ENCODE data around the gene ANKRD63. TPM values are rescaled to one million over a fixed set of nuclear protein-coding genes. Genes with fewer than 3 reads are reported as not detected.

The ANKRD63 gene
- total and polyA plus RNA-seq, 2 of the 8 experiments (the other 6 are each of a cell fraction or from before 2014, with no cell fraction given): 0.18 to 0.26 TPM

GRCh38 chr15:40275954-40276353, 6.9 kb downstream of the ANKRD63 start:
- no peak overlapping the region for H3K4me2 ChIP-seq (ENCODE audit: insufficient read depth in 1 of 2, low read depth in 2 of 2, low read length in 2 of 2)
- no peak overlapping the region for H3K23ac ChIP-seq (ENCODE audit: insufficient read length)
- DNase-seq (ENCODE audit: low read depth in 1 of 2, low spot score in 2 of 2) (no peak), FAIRE-seq (no peak)
- no peak overlapping the region for H3K56ac ChIP-seq (replicated peaks; ENCODE audit: insufficient read length, low read depth, low read length)
- H3K79me2 ChIP-seq (ENCODE audit: control insufficient read depth in 1 of 2, insufficient read depth in 2 of 2, low read length in 2 of 2): no peaks in the 10 kb centered on the region
- H4K5ac ChIP-seq (ENCODE audit: insufficient read length, low read depth, low read length): no peak overlapping the region
- no peak overlapping the region for H4K8ac ChIP-seq (ENCODE audit: extremely low read depth, insufficient read depth, low read length)
- H4K20me1 ChIP-seq (replicated peaks in 1 of 2; ENCODE audit: control insufficient read depth in 1 of 2, insufficient read depth in 2 of 2, low read length in 2 of 2): no peaks in the 10 kb centered on the region
- ChIA-PET CTCF (ENCODE audit: partially characterized antibody) (interaction anchor here (0.6 to 27.9 kb wide), 10 partner anchors 9 to 232 kb away, joined by 4 to 1340 read pairs (median 138); partner anchors contain the start of genes ANKRD63, BMF, CCDC9B and INAFM2), POLR2A (ENCODE audit: partially characterized antibody) (interaction anchor here (1.5 to 2.0 kb wide), 2 partner anchors 24 to 37 kb away, joined by 5 to 7 read pairs; partner anchors contain the start of gene PAK6)
- H2BK15ac ChIP-seq (ENCODE audit: low read length): no peak overlapping the region
- H3K14ac ChIP-seq (ENCODE audit: insufficient read length): no peak overlapping the region
- H3K27ac ChIP-seq (ENCODE audit: low read depth, low read length): no peak overlapping the region
- no peak overlapping the region for H2AK5ac ChIP-seq (ENCODE audit: low read depth, low read length)
- no peak overlapping the region for H3K4me3 ChIP-seq (ENCODE audit: extremely low read depth in 1 of 4, insufficient read depth in 2 of 4, low read depth in 3 of 4, low read length in 4 of 4)
- H3K4me1 ChIP-seq (replicated peaks in 1 of 4; ENCODE audit: control insufficient read depth in 3 of 4, insufficient read depth in 4 of 4, low read length in 3 of 4): peaks cover 4 to 12% (median 7%) of the 10 kb centered on the region in 4 experiments
- no peaks in the 10 kb centered on the region for H3K36me3 ChIP-seq (ENCODE audit: control insufficient read depth in 2 of 4, insufficient read depth in 4 of 4, low read length in 3 of 4)
- no peak overlapping the region for H2BK5ac ChIP-seq (ENCODE audit: low read depth, low read length)
- no peaks in the 10 kb centered on the region for H3K9me3 ChIP-seq (ENCODE audit: insufficient read depth in 2 of 2, low read depth in 1 of 2, low read length in 1 of 2)
- no peak overlapping the region for H2BK20ac ChIP-seq (ENCODE audit: low read length)
- H3K79me1 ChIP-seq (ENCODE audit: low read depth, low read length): no peaks in the 10 kb centered on the region
- H3K18ac ChIP-seq (ENCODE audit: extremely low read depth, low read length): no peak overlapping the region
- peaks cover 6 to 21% (median 13%) of the 10 kb centered on the region in 4 experiments; a peak in 6 of 7 replicates for H3K27me3 ChIP-seq (replicated peaks in 1 of 4; ENCODE audit: control insufficient read depth in 3 of 4, extremely low read depth in 1 of 4, insufficient read depth in 3 of 4, low read length in 3 of 4)
- H4K91ac ChIP-seq (replicated peaks; ENCODE audit: insufficient read length, low read length): no peak overlapping the region
- H2BK12ac ChIP-seq (ENCODE audit: low read depth, low read length): no peak overlapping the region
- H3K9ac ChIP-seq (replicated peaks in 1 of 4; ENCODE audit: extremely low read depth in 1 of 4, low read depth in 3 of 4, low read length in 3 of 4): no peak overlapping the region
- H3K23me2 ChIP-seq (ENCODE audit: low read depth, low read length): no peaks in the 10 kb centered on the region
- H2AFZ ChIP-seq (ENCODE audit: low read length): no peak overlapping the region
- H3K4ac ChIP-seq (replicated peaks; ENCODE audit: insufficient read length, low read depth, low read length): no peak overlapping the region
- WGBS, 2 experiments (ENCODE audit: extremely low coverage in 1 of 2, insufficient coverage in 1 of 2, insufficient read length in 1 of 2, insufficient replicate concordance in 2 of 2, low coverage in 1 of 2, low lambda C conversion rate in 2 of 2, missing lambda C conversion rate in 1 of 2): 88% methylated on average over 7 of the region's 7 CpGs; no CpG with 5 or more reads in 1 of the 2 experiments
- H2BK120ac ChIP-seq (replicated peaks; ENCODE audit: low read depth, low read length): no peak overlapping the region
- TF ChIP-seq SUZ12 (IDR thresholded peaks at IDR 0.05; ENCODE audit: low read length) (no peak), POU5F1 (IDR thresholded peaks at IDR 0.05; ENCODE audit: low read depth, low read length) (no peak), TAF7 (optimal IDR thresholded peaks at IDR 0.05; ENCODE audit: borderline replicate concordance, low read depth, low read length) (no peak), CREB1 (IDR thresholded peaks at IDR 0.05) (no peak), YY1 (IDR thresholded peaks at IDR 0.05; ENCODE audit: low read depth, low read length) (no peak), SIN3A (conservative IDR thresholded peaks at IDR 0.05 in 1 of 2, IDR thresholded peaks at IDR 0.05 in 1 of 2; ENCODE audit: low read depth in 1 of 2, low read length in 2 of 2) (no peak), EP300 (IDR thresholded peaks at IDR 0.05; ENCODE audit: borderline replicate concordance in 1 of 2, low read depth in 2 of 2, low read length in 2 of 2) (no peak), ZNF274 (IDR thresholded peaks at IDR 0.05; ENCODE audit: borderline replicate concordance, extremely low read depth, low read length) (no peak), RNF2 (IDR thresholded peaks at IDR 0.05; ENCODE audit: borderline replicate concordance, low read depth, low read length, missing control alignments, poor library complexity, severe bottlenecking) (no peak), RBBP5 (IDR thresholded peaks at IDR 0.05; ENCODE audit: borderline replicate concordance, low read depth, low read length) (no peak), CHD1 (IDR thresholded peaks at IDR 0.05; ENCODE audit: low read depth, low read length) (no peak), HDAC6 (IDR thresholded peaks at IDR 0.05; ENCODE audit: low read depth, low read length) (no peak), TBP (IDR thresholded peaks at IDR 0.05; ENCODE audit: low read depth, low read length) (no peak), EGR1 (IDR thresholded peaks at IDR 0.05; ENCODE audit: borderline replicate concordance, low read depth, low read length) (no peak)

Data from H1 (cell line).